ENCODE data around the gene BMP5. TPM values are rescaled to one million over a fixed set of nuclear protein-coding genes. Genes with fewer than 3 reads are reported as not detected.

The BMP5 gene
- total and polyA plus RNA-seq, 9 of the 15 experiments (the other 6 are each of a cell fraction or from before 2014, with no cell fraction given): not detected

DNA sequence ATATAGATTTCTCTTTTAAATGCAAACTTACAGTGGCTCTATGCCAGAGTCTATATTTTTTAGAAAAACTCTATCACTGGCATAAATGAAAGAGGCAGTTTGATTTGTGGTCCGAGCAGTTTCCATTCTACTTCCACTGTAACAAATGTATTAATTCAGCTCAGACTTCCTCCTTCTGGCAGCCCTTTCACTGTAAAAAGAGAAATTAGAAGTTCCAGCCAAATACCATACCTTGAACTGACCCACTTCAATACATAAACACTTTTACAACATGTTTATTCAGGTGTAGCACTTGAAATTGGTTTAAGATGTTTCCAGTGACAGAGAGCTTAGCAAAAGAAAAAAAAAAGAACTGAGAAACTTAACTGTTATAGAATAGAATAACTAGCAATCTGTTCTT lies 99.3 kb downstream of the BMP5 start:
- H3K9ac ChIP-seq (ENCODE audit: insufficient read depth in 1 of 2, low read depth in 2 of 2, low read length in 2 of 2): no peak overlapping the region
- no peak overlapping the region for H3K4me2 ChIP-seq (ENCODE audit: insufficient read depth, low read length)
- FAIRE-seq (no peak), ATAC-seq (no peak), DNase-seq (ENCODE audit: extremely low read depth in 1 of 4, low spot score in 3 of 4) (no peak)
- ChIA-PET CTCF (ENCODE audit: low intra/inter-chr PET ratio) (no interaction called here), POLR2A (no interaction called here)
- H3K9me1 ChIP-seq (ENCODE audit: control insufficient read depth, insufficient read depth, low read length): no peaks in the 10 kb centered on the region
- 6% methylated on average over 1 of the region's 1 CpG for WGBS (ENCODE audit: insufficient coverage, low coverage, missing lambda C conversion rate)
- TF ChIP-seq, protein P1, sequence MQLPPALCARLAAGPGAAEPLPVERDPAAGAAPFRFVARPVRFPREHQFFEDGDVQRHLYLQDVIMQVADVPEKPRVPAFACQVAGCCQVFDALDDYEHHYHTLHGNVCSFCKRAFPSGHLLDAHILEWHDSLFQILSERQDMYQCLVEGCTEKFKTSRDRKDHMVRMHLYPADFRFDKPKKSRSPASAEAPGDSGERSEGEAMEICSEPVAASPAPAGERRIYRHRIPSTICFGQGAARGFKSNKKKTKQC (CRISPR knock-in tag; IDR thresholded peaks at IDR 0.05): no peak
- TF ChIP-seq SPI1 (IDR thresholded peaks at IDR 0.05; ENCODE audit: borderline replicate concordance, low read depth, low read length): no peak
- no peak for TF ChIP-seq ATF7 (IDR thresholded peaks at IDR 0.05)
- no peak for TF ChIP-seq ZNF586 (CRISPR knock-in tag; conservative IDR thresholded peaks at IDR 0.05)
- no peak for TF ChIP-seq ZBTB7A (IDR thresholded peaks at IDR 0.05; ENCODE audit: borderline replicate concordance, control insufficient read depth, low read depth, low read length)
- no peak for TF ChIP-seq HEY1 (CRISPR knock-in tag; IDR thresholded peaks at IDR 0.05; ENCODE audit: borderline replicate concordance)
- TF ChIP-seq, protein P2, sequence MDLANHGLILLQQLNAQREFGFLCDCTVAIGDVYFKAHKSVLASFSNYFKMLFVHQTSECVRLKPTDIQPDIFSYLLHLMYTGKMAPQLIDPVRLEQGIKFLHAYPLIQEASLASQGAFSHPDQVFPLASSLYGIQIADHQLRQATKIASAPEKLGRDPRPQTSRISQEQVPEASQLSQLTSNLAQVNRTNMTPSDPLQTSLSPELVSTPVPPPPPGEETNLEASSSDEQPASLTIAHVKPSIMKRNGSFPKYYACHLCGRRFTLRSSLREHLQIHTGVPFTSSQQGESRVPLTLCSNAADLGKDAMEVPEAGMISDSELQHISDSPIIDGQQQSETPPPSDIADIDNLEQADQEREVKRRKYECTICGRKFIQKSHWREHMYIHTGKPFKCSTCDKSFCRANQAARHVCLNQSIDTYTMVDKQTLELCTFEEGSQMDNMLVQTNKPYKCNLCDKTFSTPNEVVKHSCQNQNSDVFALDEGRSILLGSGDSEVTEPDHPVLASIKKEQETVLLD (IDR thresholded peaks at IDR 0.05): no peak
- no TSS peak for BruUV-seq (replicated peaks)
- no peak overlapping the region for H2AFZ ChIP-seq (ENCODE audit: low read depth, low read length)
- intact Hi-C loops (cut with micrococcal nuclease) (no loop called here), in situ Hi-C loops (cut with MboI) (no loop called here)
- no peaks in the 10 kb centered on the region for H4K20me1 ChIP-seq (replicated peaks; ENCODE audit: control insufficient read depth, insufficient read depth, low read length)
- no peaks in the 10 kb centered on the region for H3K9me3 ChIP-seq (replicated peaks; ENCODE audit: control insufficient read depth, insufficient read depth, low read depth, low read length)
- H3K27ac ChIP-seq (ENCODE audit: extremely low read depth, low read depth, low read length): no peak overlapping the region
- no peaks in the 10 kb centered on the region for H3K4me1 ChIP-seq (replicated peaks in 1 of 2; ENCODE audit: control insufficient read depth in 2 of 2, insufficient read depth in 2 of 2, low read length in 2 of 2)
- no peak overlapping the region for H3K4me3 ChIP-seq
- H3K27me3 ChIP-seq (ENCODE audit: control insufficient read depth in 2 of 2, insufficient read depth in 2 of 2, low read length in 2 of 2): no peaks in the 10 kb centered on the region
- H3K79me2 ChIP-seq (ENCODE audit: control insufficient read depth, insufficient read depth, low read length): no peaks in the 10 kb centered on the region
- H3K36me3 ChIP-seq (ENCODE audit: control insufficient read depth, insufficient read depth, low read length): no peaks in the 10 kb centered on the region

All from K562 (cell line).